AG20443 (cell line): ENCODE data around the gene SCMH1.
"Not testable (repeated sequence)": the region's sequence is repeated elsewhere in the genome, so short reads cannot be mapped to it uniquely, and the experiment has no call there.

Source experiments
- DNase-seq: peaks from one replicate; pipeline ENCODE4 v3.0.0; 2012; ENCODE audit warnings: low spot score, mixed read lengths

SCMH1 gene

GRCh38 chr1:41249319-41249718 lies 7.2 kb upstream of the SCMH1 start:
- no peak for DNase-seq

- DNase-seq: no peak
Measured at GRCh38 chr1:41246568-41246967, 4.5 kb upstream of the SCMH1 start.

- DNase-seq: no peak
Measured at GRCh38 chr1:41245659-41246058, 3.6 kb upstream of the SCMH1 start.

GRCh38 chr1:41243079-41243385 lies 926 bp upstream of the SCMH1 start:
- DNase-seq: no peak

- DNase-seq: no peak
Measured at GRCh38 chr1:41242342-41243078, 404 bp upstream of the SCMH1 start.

GRCh38 chr1:41241354-41241748 lies 755 bp downstream of the SCMH1 start:
- DNase-seq: peak; percentile 84

- DNase-seq: no peak
Measured at GRCh38 chr1:41240781-41241353, 1.2 kb downstream of the SCMH1 start.

GRCh38 chr1:41239988-41240610 lies 2.0 kb downstream of the SCMH1 start:
- DNase-seq: peak; percentile 30

- DNase-seq: no peak
Measured at GRCh38 chr1:41238311-41238988, 3.7 kb downstream of the SCMH1 start.

- no peak for DNase-seq
Measured at GRCh38 chr1:41236781-41237180, 5.3 kb downstream of the SCMH1 start.

GRCh38 chr1:41235893-41236292 lies 6.2 kb downstream of the SCMH1 start:
- no peak for DNase-seq

- no peak for DNase-seq
Measured at GRCh38 chr1:41233708-41234107, 8.4 kb downstream of the SCMH1 start.

GRCh38 chr1:41232305-41232704 lies 9.8 kb downstream of the SCMH1 start:
- no peak for DNase-seq

- DNase-seq: no peak
Measured at GRCh38 chr1:41230656-41231055, 11.4 kb downstream of the SCMH1 start.

- DNase-seq: not testable (repeated sequence)
Measured at GRCh38 chr1:41229219-41229618, 12.9 kb downstream of the SCMH1 start.

- no peak for DNase-seq
Measured at GRCh38 chr1:41226815-41227434, 15.2 kb downstream of the SCMH1 start.

- no peak for DNase-seq
Measured at GRCh38 chr1:41225495-41225894, 16.6 kb downstream of the SCMH1 start.

- DNase-seq: no peak
Measured at GRCh38 chr1:41222496-41222895, 19.6 kb downstream of the SCMH1 start.

- no peak for DNase-seq
Measured at GRCh38 chr1:41221995-41222394, 20.1 kb downstream of the SCMH1 start.

- no peak for DNase-seq
Measured at GRCh38 chr1:41218152-41218551, 24.0 kb downstream of the SCMH1 start.

- no peak for DNase-seq
Measured at GRCh38 chr1:41217441-41217840, 24.7 kb downstream of the SCMH1 start.

- no peak for DNase-seq
Measured at GRCh38 chr1:41215623-41216022, 26.5 kb downstream of the SCMH1 start.

GRCh38 chr1:41213341-41213740 lies 28.8 kb downstream of the SCMH1 start:
- DNase-seq: no peak
